Activated CD4-positive, alpha-beta T cell treated with anti-CD3 and anti-CD28 coated beads, Interleukin-2, amount 50 U/mL, for 4 hours (primary cell): ENCODE results near the gene RHOA.

Experiments
- DNase-seq, 2 experiments: peaks; one replicate each; pipeline ENCODE4 v3.0.0-alpha.2; 2020

RHOA gene

GRCh38 chr3:49313896-49314688 is 97.7 kb downstream of the RHOA start:
- no peak for DNase-seq

- DNase-seq = no peak
Measured at GRCh38 chr3:49311283-49311682, 100.5 kb downstream of the RHOA start.

- DNase-seq = no peak
Measured at GRCh38 chr3:49310677-49311076, 101.1 kb downstream of the RHOA start.
